ENCODE data around the gene KXD1.

The KXD1 gene

GRCh38 chr19:18618236-18618635 is 60.6 kb downstream of the KXD1 start:
- DNase-seq = no peak

All from NCI-H2029 treated with DMSO at 0.1 percent for 48 hours (cell line).